Activated CD4-positive, alpha-beta T cell treated with anti-CD3 and anti-CD28 coated beads, Interleukin-2, Interleukin-4, amounts not matched to agents 100 ng/mL and 50 ng/mL, durations not matched to agents 16 hours and 8 hours (primary cell): Measurements from ENCODE around the gene TTC31.
A peak's percentile ranks its signal among the peaks of the same experiment; 100 is the strongest.

Experiments used
- DNase-seq: peaks from one replicate; pipeline ENCODE4 v3.0.0-alpha.2; 2020; ENCODE audit warnings: low spot score

The TTC31 gene

GRCh38 chr2:74526649-74527230 is 43.9 kb downstream of the TTC31 start:
- no peak for DNase-seq

GRCh38 chr2:74527741-74528140 is 44.9 kb downstream of the TTC31 start:
- DNase-seq, result no peak

- no peak for DNase-seq
Observed at GRCh38 chr2:74528600-74529356, 45.9 kb downstream of the TTC31 start.

GRCh38 chr2:74529357-74530238 is 46.7 kb downstream of the TTC31 start, which contains the start of the genes AUP1 and HTRA2:
AUP1 (minus strand) TSS chr2:74529706; CDS start chr2:74529629, 77 bp downstream.
HTRA2 (plus strand) TSS chr2:74529933; CDS start chr2:74530007, 74 bp downstream.
- DNase-seq, result peak; percentile 98

GRCh38 chr2:74530239-74531187 is 47.6 kb downstream of the TTC31 start:
- peak; percentile 75 for DNase-seq

GRCh38 chr2:74531666-74532065 is 48.8 kb downstream of the TTC31 start:
- no peak for DNase-seq

- DNase-seq, result peak; percentile 38
Observed at GRCh38 chr2:74532222-74532621, 49.3 kb downstream of the TTC31 start.

GRCh38 chr2:74533464-74533863 is 50.6 kb downstream of the TTC31 start:
- DNase-seq, result no peak

GRCh38 chr2:74534411-74534810 is 51.5 kb downstream of the TTC31 start:
- DNase-seq, result no peak

- DNase-seq, result no peak
Observed at GRCh38 chr2:74535440-74535965, 52.6 kb downstream of the TTC31 start.

GRCh38 chr2:74536166-74536950 is 53.5 kb downstream of the TTC31 start:
- no peak for DNase-seq

- DNase-seq, result no peak
Observed at GRCh38 chr2:74537140-74537539, 54.3 kb downstream of the TTC31 start.

GRCh38 chr2:74538881-74539339 is 56.0 kb downstream of the TTC31 start:
- no peak for DNase-seq

GRCh38 chr2:74540291-74540690 is 57.4 kb downstream of the TTC31 start:
- DNase-seq, result no peak

GRCh38 chr2:74542978-74543377 is 60.1 kb downstream of the TTC31 start:
- no peak for DNase-seq
